Measurements from ENCODE around the gene SLC12A4.

DNA sequence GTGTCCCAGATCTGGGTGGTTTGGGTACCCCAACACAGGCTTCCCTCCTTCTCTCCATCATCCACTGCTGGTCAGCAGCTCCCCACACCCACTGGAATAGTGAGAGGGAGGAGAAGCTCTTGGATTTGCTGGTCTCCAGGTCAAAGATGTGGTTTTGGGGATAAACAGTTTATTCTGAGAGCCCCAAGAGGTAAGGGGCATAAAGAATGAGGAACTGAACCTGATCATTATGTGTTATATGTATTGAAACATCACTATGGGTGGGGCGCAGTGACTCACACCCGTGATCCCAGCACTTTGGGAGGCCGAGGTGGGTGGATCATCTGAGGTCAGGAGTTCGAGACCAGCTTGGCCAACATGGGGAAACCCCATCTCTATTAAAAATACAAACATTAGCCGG, 27.0 kb upstream of the SLC12A4 start:
- TF ChIP-seq, protein P1, sequence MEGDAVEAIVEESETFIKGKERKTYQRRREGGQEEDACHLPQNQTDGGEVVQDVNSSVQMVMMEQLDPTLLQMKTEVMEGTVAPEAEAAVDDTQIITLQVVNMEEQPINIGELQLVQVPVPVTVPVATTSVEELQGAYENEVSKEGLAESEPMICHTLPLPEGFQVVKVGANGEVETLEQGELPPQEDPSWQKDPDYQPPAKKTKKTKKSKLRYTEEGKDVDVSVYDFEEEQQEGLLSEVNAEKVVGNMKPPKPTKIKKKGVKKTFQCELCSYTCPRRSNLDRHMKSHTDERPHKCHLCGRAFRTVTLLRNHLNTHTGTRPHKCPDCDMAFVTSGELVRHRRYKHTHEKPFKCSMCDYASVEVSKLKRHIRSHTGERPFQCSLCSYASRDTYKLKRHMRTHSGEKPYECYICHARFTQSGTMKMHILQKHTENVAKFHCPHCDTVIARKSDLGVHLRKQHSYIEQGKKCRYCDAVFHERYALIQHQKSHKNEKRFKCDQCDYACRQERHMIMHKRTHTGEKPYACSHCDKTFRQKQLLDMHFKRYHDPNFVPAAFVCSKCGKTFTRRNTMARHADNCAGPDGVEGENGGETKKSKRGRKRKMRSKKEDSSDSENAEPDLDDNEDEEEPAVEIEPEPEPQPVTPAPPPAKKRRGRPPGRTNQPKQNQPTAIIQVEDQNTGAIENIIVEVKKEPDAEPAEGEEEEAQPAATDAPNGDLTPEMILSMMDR (IDR thresholded peaks at IDR 0.05) = no peak
- no peak for TF ChIP-seq POLR2AphosphoS5 (IDR thresholded peaks at IDR 0.05)

All from stomach (tissue), 4 donors.